ENCODE data around the gene IRX4. TPM values are rescaled to one million over a fixed set of nuclear protein-coding genes. Genes with fewer than 3 reads are reported as not detected.

IRX4 gene
- total RNA-seq, 2 experiments from 2014 or later = not detected

- H3K27ac Mint-ChIP-seq = no peak overlapping the region
- peaks cover 17% of the 10 kb centered on the region for H3K27me3 Mint-ChIP-seq
- H3K9me3 Mint-ChIP-seq = no peaks in the 10 kb centered on the region
- DNase-seq = no peak
- H3K4me3 Mint-ChIP-seq = no peak overlapping the region
- no peaks in the 10 kb centered on the region for H3K4me1 Mint-ChIP-seq (ENCODE audit: low read depth)
- ChIA-PET POLR2A (no interaction called here), CTCF (no interaction called here)
- intact Hi-C loops (cut with micrococcal nuclease) = no loop called here
- no peaks in the 10 kb centered on the region for H3K36me3 Mint-ChIP-seq
Measured at GRCh38 chr5:1895739-1896420, 13.2 kb upstream of the IRX4 start.

GRCh38 chr5:1894243-1894642 lies 11.5 kb upstream of the IRX4 start:
- intact Hi-C loops (cut with micrococcal nuclease) = no loop called here
- Mint-ChIP-seq H3K9me3 (no peaks in the 10 kb centered on the region), H3K4me3 (no peak overlapping the region), H3K27me3 (peaks cover 20% of the 10 kb centered on the region), H3K27ac (no peak overlapping the region), H3K4me1 (ENCODE audit: low read depth) (no peaks in the 10 kb centered on the region), H3K36me3 (no peaks in the 10 kb centered on the region)
- POLR2A ChIA-PET = no interaction called here
- CTCF ChIA-PET = no interaction called here
- DNase-seq = no peak

GRCh38 chr5:1893754-1894153 lies 11.0 kb upstream of the IRX4 start:
- intact Hi-C loops (cut with micrococcal nuclease) = no loop called here
- Mint-ChIP-seq H3K27ac (no peak overlapping the region), H3K4me1 (ENCODE audit: low read depth) (no peaks in the 10 kb centered on the region)

GRCh38 chr5:1892685-1893445 lies 10.1 kb upstream of the IRX4 start:
- no peaks in the 10 kb centered on the region for H3K4me1 Mint-ChIP-seq (ENCODE audit: low read depth)
- H3K36me3 Mint-ChIP-seq = no peaks in the 10 kb centered on the region
- H3K27ac Mint-ChIP-seq = no peak overlapping the region
- no peaks in the 10 kb centered on the region for H3K9me3 Mint-ChIP-seq
- DNase-seq = no peak
- peaks cover 21% of the 10 kb centered on the region for H3K27me3 Mint-ChIP-seq
- intact Hi-C loops (cut with micrococcal nuclease) = no loop called here
- H3K4me3 Mint-ChIP-seq = no peak overlapping the region
- CTCF ChIA-PET = no interaction called here
- POLR2A ChIA-PET = no interaction called here

More at GRCh38 chr5:1893754-1894153, 11.0 kb upstream of the IRX4 start:
- DNase-seq = no peak
- Mint-ChIP-seq H3K36me3 (no peaks in the 10 kb centered on the region), H3K4me3 (no peak overlapping the region), H3K9me3 (no peaks in the 10 kb centered on the region), H3K27me3 (peaks cover 20% of the 10 kb centered on the region)
- POLR2A ChIA-PET = no interaction called here
- CTCF ChIA-PET = no interaction called here

- Mint-ChIP-seq H3K4me3 (no peak overlapping the region), H3K4me1 (ENCODE audit: low read depth) (no peaks in the 10 kb centered on the region), H3K36me3 (no peaks in the 10 kb centered on the region), H3K27ac (no peak overlapping the region), H3K9me3 (no peaks in the 10 kb centered on the region), H3K27me3 (peaks cover 19% of the 10 kb centered on the region)
- CTCF ChIA-PET = no interaction called here
- intact Hi-C loops (cut with micrococcal nuclease) = no loop called here
- DNase-seq = no peak
- POLR2A ChIA-PET = no interaction called here
Measured at GRCh38 chr5:1892211-1892610, 9.5 kb upstream of the IRX4 start.

- no peak for DNase-seq
- Mint-ChIP-seq H3K36me3 (no peaks in the 10 kb centered on the region), H3K9me3 (no peaks in the 10 kb centered on the region), H3K4me3 (no peak overlapping the region), H3K27me3 (peaks cover 16% of the 10 kb centered on the region), H3K27ac (no peak overlapping the region), H3K4me1 (ENCODE audit: low read depth) (no peaks in the 10 kb centered on the region)
- POLR2A ChIA-PET = no interaction called here
- CTCF ChIA-PET = no interaction called here
- intact Hi-C loops (cut with micrococcal nuclease) = no loop called here
Measured at GRCh38 chr5:1891391-1891790, 8.7 kb upstream of the IRX4 start.

- ChIA-PET CTCF (no interaction called here), POLR2A (no interaction called here)
- peaks cover 22% of the 10 kb centered on the region for H3K27me3 Mint-ChIP-seq
- H3K9me3 Mint-ChIP-seq = no peaks in the 10 kb centered on the region
- H3K27ac Mint-ChIP-seq = no peak overlapping the region
- H3K4me1 Mint-ChIP-seq (ENCODE audit: low read depth) = peaks cover 2% of the 10 kb centered on the region
- intact Hi-C loops (cut with micrococcal nuclease) = no loop called here
- H3K36me3 Mint-ChIP-seq = no peaks in the 10 kb centered on the region
- DNase-seq = no peak
- H3K4me3 Mint-ChIP-seq = no peak overlapping the region
Measured at GRCh38 chr5:1890296-1890695, 7.6 kb upstream of the IRX4 start.

GRCh38 chr5:1889321-1890065 lies 6.8 kb upstream of the IRX4 start:
- H3K9me3 Mint-ChIP-seq = no peaks in the 10 kb centered on the region
- H3K4me1 Mint-ChIP-seq (ENCODE audit: low read depth) = peaks cover 2% of the 10 kb centered on the region
- H3K27ac Mint-ChIP-seq = no peak overlapping the region
- intact Hi-C loops (cut with micrococcal nuclease) = loop anchor here (10.0 kb wide), 1 partner anchor 1705 kb away; the partner anchor contains the start of gene IRX1
- ChIA-PET CTCF (no interaction called here), POLR2A (no interaction called here)
- DNase-seq = no peak
- H3K4me3 Mint-ChIP-seq = no peak overlapping the region
- peaks cover 27% of the 10 kb centered on the region for H3K27me3 Mint-ChIP-seq
- no peaks in the 10 kb centered on the region for H3K36me3 Mint-ChIP-seq

GRCh38 chr5:1888541-1889251 lies 6.0 kb upstream of the IRX4 start:
- ChIA-PET POLR2A (no interaction called here), CTCF (no interaction called here)
- Mint-ChIP-seq H3K36me3 (no peaks in the 10 kb centered on the region), H3K4me1 (ENCODE audit: low read depth) (peaks cover 6% of the 10 kb centered on the region), H3K27me3 (peaks cover 32% of the 10 kb centered on the region), H3K27ac (no peak overlapping the region), H3K9me3 (no peaks in the 10 kb centered on the region), H3K4me3 (no peak overlapping the region)
- DNase-seq = no peak
- intact Hi-C loops (cut with micrococcal nuclease) = loop anchor here (10.0 kb wide), 1 partner anchor 1706 kb away; the partner anchor contains the start of gene IRX1

- H3K4me3 Mint-ChIP-seq = no peak overlapping the region
- H3K9me3 Mint-ChIP-seq = no peaks in the 10 kb centered on the region
- intact Hi-C loops (cut with micrococcal nuclease) = loop anchor here (10.0 kb wide), 1 partner anchor 1707 kb away; the partner anchor contains the start of gene IRX1
- ChIA-PET POLR2A (no interaction called here), CTCF (no interaction called here)
- no peak for DNase-seq
- H3K36me3 Mint-ChIP-seq = no peaks in the 10 kb centered on the region
- peaks cover 6% of the 10 kb centered on the region for H3K4me1 Mint-ChIP-seq (ENCODE audit: low read depth)
- peaks cover 34% of the 10 kb centered on the region for H3K27me3 Mint-ChIP-seq
- H3K27ac Mint-ChIP-seq = no peak overlapping the region
Measured at GRCh38 chr5:1887588-1888360, 5.0 kb upstream of the IRX4 start.

- Mint-ChIP-seq H3K36me3 (no peaks in the 10 kb centered on the region), H3K4me1 (ENCODE audit: low read depth) (peaks cover 6% of the 10 kb centered on the region), H3K27me3 (peaks cover 32% of the 10 kb centered on the region), H3K4me3 (no peak overlapping the region), H3K27ac (no peak overlapping the region), H3K9me3 (no peaks in the 10 kb centered on the region)
- ChIA-PET POLR2A (no interaction called here), CTCF (no interaction called here)
- intact Hi-C loops (cut with micrococcal nuclease) = loop anchor here (10.0 kb wide), 1 partner anchor 1708 kb away; the partner anchor contains the start of gene IRX1
- DNase-seq = no peak
Measured at GRCh38 chr5:1886846-1887587, 4.3 kb upstream of the IRX4 start.
